ENCODE measurements around the gene CD46.
A peak's percentile ranks its signal among the peaks of the same experiment; 100 is the strongest.

The CD46 gene

GRCh38 chr1:207805841-207806421 is 54.1 kb downstream of the CD46 start:
- no peak for TF ChIP-seq CTCF (IDR thresholded peaks at IDR 0.05; ENCODE audit: low read depth, low read length)
- 0 out of 2 replicates have a peak overlapping the region, but pooled peaks have one; percentile 2 for H3K4me3 ChIP-seq (ENCODE audit: low read depth, low read length)

GRCh38 chr1:207806531-207807325 is 54.9 kb downstream of the CD46 start:
- H3K4me3 ChIP-seq (ENCODE audit: low read depth, low read length): 0 out of 2 replicates have a peak overlapping the region, but pooled peaks have one; percentile 2
- TF ChIP-seq CTCF (IDR thresholded peaks at IDR 0.05; ENCODE audit: low read depth, low read length): no peak

- TF ChIP-seq CTCF (IDR thresholded peaks at IDR 0.05; ENCODE audit: low read depth, low read length): no peak
- H3K4me3 ChIP-seq (ENCODE audit: low read depth, low read length): no peak overlapping the region
Observed at GRCh38 chr1:207807326-207807689, 55.5 kb downstream of the CD46 start.

- H3K4me3 ChIP-seq (ENCODE audit: low read depth, low read length): no peak overlapping the region
- TF ChIP-seq CTCF (IDR thresholded peaks at IDR 0.05; ENCODE audit: low read depth, low read length): no peak
Observed at GRCh38 chr1:207807690-207808321, 56.0 kb downstream of the CD46 start.

GRCh38 chr1:207808322-207808705 is 56.5 kb downstream of the CD46 start:
- TF ChIP-seq CTCF (IDR thresholded peaks at IDR 0.05; ENCODE audit: low read depth, low read length): no peak
- H3K4me3 ChIP-seq (ENCODE audit: low read depth, low read length): no peak overlapping the region

- no peak overlapping the region for H3K4me3 ChIP-seq (ENCODE audit: low read depth, low read length)
- TF ChIP-seq CTCF (IDR thresholded peaks at IDR 0.05; ENCODE audit: low read depth, low read length): no peak
Observed at GRCh38 chr1:207808911-207809555, 57.2 kb downstream of the CD46 start.

All from WI38 (cell line).